HepG2 (cell line): Measurements from ENCODE around the gene SKI.

Experiments used
- HNRNPK ChIP-seq: fragments of 200-400 bp; formaldehyde crosslinking; IDR thresholded peaks from 2 replicates; pipeline ENCODE4 v1.6.1; 2018; ENCODE audit warnings: low read length, low read depth, moderate library complexity, mild to moderate bottlenecking; ENCODE audit not compliant: poor library complexity, severe bottlenecking
- PCBP1 ChIP-seq: fragments of 200-400 bp; formaldehyde crosslinking; IDR thresholded peaks from 2 replicates; pipeline ENCODE4 v1.6.1; 2017; ENCODE audit warnings: mild to moderate bottlenecking, low read depth, low read length, borderline replicate concordance
- ZBTB21 ChIP-seq: sonication (generic); formaldehyde crosslinking; IDR thresholded peaks from 2 replicates; pipeline ENCODE4 v1.4.0; 2020; ENCODE audit warnings: missing genetic modification reagents

DNA sequence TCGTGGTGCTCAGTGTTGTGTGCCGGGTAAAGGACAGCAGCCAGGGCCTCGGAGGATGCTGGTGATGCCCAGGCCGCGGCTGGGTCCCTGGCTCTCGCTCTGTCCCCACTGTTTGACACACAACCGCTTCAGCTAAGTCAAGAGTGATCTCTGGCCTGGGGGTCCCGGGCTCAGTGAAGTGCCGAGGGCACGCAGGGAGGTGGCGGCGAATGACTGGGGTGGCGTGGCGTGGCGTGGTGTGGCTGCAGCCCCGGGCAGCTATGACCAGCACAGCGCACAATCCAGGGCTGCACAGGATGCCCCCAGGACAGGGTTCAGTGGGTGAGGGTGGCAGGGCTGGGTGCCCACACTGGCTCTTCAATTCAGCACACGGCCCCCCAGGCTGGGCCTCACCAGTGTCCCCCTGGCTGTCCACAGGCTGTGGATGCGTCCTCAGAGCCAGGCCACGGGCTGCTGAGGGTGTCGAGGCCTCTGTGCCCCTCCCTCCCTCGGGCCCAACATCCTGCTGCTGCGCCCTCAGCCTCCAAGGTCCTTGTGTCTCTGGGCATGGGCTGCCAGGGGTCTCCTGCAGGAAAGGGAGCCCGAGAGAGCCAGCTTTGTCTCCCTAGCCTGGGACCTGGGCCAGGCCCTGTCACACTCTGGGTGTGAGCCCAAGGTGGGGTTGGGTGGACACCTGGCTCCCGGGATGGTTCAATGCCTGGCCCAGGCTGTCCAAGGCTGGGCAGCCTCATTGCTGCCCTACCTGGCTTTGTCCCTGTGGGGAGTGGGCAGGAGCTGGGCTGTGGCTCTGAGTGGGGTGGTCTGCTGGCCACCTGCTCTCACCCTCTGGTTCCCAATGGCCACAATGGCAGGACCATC is 12.0 kb upstream of the SKI start:
- TF ChIP-seq PCBP1: no peak
- TF ChIP-seq HNRNPK: no peak
- no peak for TF ChIP-seq ZBTB21 (CRISPR knock-in tag)
